GM12878 (cell line): ENCODE results near the gene LSAMP. TPM values are rescaled to one million over a fixed set of nuclear protein-coding genes. Genes with fewer than 3 reads are reported as not detected.

Experiments used
- ATAC-seq: fragments of 200-7000 bp; cut with Tn5 transposase; 3 replicates; pipeline ENCODE4 v1.9.1; 2020; ENCODE audit warnings: mild to moderate bottlenecking, moderate library complexity
- BruUV-seq: library from RNA; stranded (reverse); fragments of 400-500 nt; replicated peaks from 2 replicates; lab custom pipeline; 2021; lab: Mats Ljungman, UMichigan
- CTCF ChIA-PET: fragments of 300-600 bp; sonication (Branson Sonifier 250); formaldehyde crosslinking; extraction: SDS; loops from one replicate; lab custom pipeline; 2021; ENCODE audit warnings: inconsistent platforms; lab: Yijun Ruan, JAX
- POLR2A ChIA-PET: fragments of 350-600 bp; formaldehyde crosslinking; extraction: SDS; loops from one replicate; lab custom pipeline; 2021; ENCODE audit warnings: inconsistent platforms; lab: Charles Lee
- RAD21 ChIA-PET: fragments of 300-600 bp; sonication (Branson Sonifier 250); formaldehyde crosslinking; loops from one replicate; lab custom pipeline; 2023; ENCODE audit warnings: antibody characterized with exemption; ENCODE audit not compliant: unreplicated experiment; lab: Charles Lee
- SMC1A ChIA-PET: fragments of 300-600 bp; sonication (Branson Sonifier 250); formaldehyde crosslinking; loops from one replicate; lab custom pipeline; 2023; ENCODE audit not compliant: unreplicated experiment, uncharacterized antibody; lab: Charles Lee
- DNase-seq: peaks from one replicate; pipeline ENCODE4 v3.0.0-alpha.2; 2011; ENCODE audit warnings: low read depth, low spot score
- FAIRE-seq: peaks from 3 replicates; lab custom pipeline; 2011; peaks lifted over from hg19 to GRCh38; lab: Jason Lieb, UNC
- H2AFZ ChIP-seq: 2 replicates; pipeline ENCODE4 v1.6.0; 2011; ENCODE audit warnings: low read depth, low read length, control low read depth; ENCODE audit not compliant: control insufficient read depth
- H3K27ac ChIP-seq: 2 replicates; pipeline ENCODE4 v1.5.1; 2011; ENCODE audit warnings: control low read depth; ENCODE audit not compliant: control insufficient read depth, insufficient read depth
- H3K27me3 ChIP-seq, 2 experiments: replicated peaks in 1 of 2; 2 replicates each; pipeline versions ENCODE4 v1.6.0 to v1.6.1; 2011; ENCODE audit warnings: low read length in 1 of 2; ENCODE audit not compliant: control insufficient read depth in 2 of 2, insufficient read depth in 2 of 2
- H3K36me3 ChIP-seq, 2 experiments: 2 replicates each; pipeline ENCODE4 v1.5.1; 2011; ENCODE audit warnings: low read length in 1 of 2; ENCODE audit not compliant: control insufficient read depth in 2 of 2, insufficient read depth in 2 of 2
- H3K4me1 ChIP-seq: 2 replicates; pipeline ENCODE4 v1.6.1; 2011; ENCODE audit warnings: mild to moderate bottlenecking, low read length, moderate library complexity, mixed read lengths; ENCODE audit not compliant: control insufficient read depth, insufficient read depth
- H3K4me2 ChIP-seq: 2 replicates; pipeline ENCODE4 v1.6.0; 2011; ENCODE audit warnings: control low read depth; ENCODE audit not compliant: control insufficient read depth, insufficient read depth
- H3K4me3 ChIP-seq: fragments of 200-600 bp; sonication (generic); 2 replicates; pipeline ENCODE4 v1.5.1; 2016
- H3K79me2 ChIP-seq: 2 replicates; pipeline ENCODE4 v1.6.0; 2011; ENCODE audit warnings: low read length; ENCODE audit not compliant: control insufficient read depth, insufficient read depth
- H3K9ac ChIP-seq: 2 replicates; pipeline ENCODE4 v1.8.0; 2011; ENCODE audit warnings: low read length, control low read depth, mixed read lengths; ENCODE audit not compliant: control insufficient read depth, insufficient read depth
- H3K9me3 ChIP-seq: replicated peaks from 3 replicates; pipeline ENCODE4 v1.5.1; 2011; ENCODE audit warnings: mild to moderate bottlenecking, low read length; ENCODE audit not compliant: control insufficient read depth, insufficient read depth
- H4K20me1 ChIP-seq: 2 replicates; pipeline ENCODE4 v1.6.0; 2011; ENCODE audit not compliant: control insufficient read depth, insufficient read depth
- BMI1 ChIP-seq: fragments of 450-650 bp; IDR thresholded peaks from 2 replicates; pipeline ENCODE4 v1.6.1; 2016; ENCODE audit warnings: mild to moderate bottlenecking, moderate library complexity, borderline replicate concordance
- CEBPB ChIP-seq, 2 experiments: fragments of 150-350 bp in 1 of 2; IDR thresholded peaks; 2 replicates each; pipeline ENCODE4 v1.6.1; 2012 to 2014; ENCODE audit warnings: low read depth in 2 of 2, low read length in 2 of 2, borderline replicate concordance in 1 of 2, inconsistent platforms in 1 of 2
- CHD4 ChIP-seq: fragments of 200-600 bp; sonication (generic); IDR thresholded peaks from 2 replicates; pipeline ENCODE4 v1.6.1; 2016; ENCODE audit warnings: mild to moderate bottlenecking
- EP300 ChIP-seq, 2 experiments: fragments of 150-350 bp in 1 of 2; IDR thresholded peaks; 2 replicates each; pipeline ENCODE4 v1.6.1; 2011 to 2012; ENCODE audit warnings: low read depth in 2 of 2, low read length in 2 of 2, borderline replicate concordance in 1 of 2, improper control_type of control experiment in 1 of 2, inconsistent platforms in 1 of 2; ENCODE audit not compliant: control insufficient read depth in 1 of 2
- FOXM1 ChIP-seq: IDR thresholded peaks from 2 replicates; pipeline ENCODE4 v1.6.1; 2012; ENCODE audit warnings: low read depth, mild to moderate bottlenecking, inconsistent platforms, low read length, moderate library complexity
- HDAC2 ChIP-seq: fragments of 200-600 bp; sonication (generic); IDR thresholded peaks from 2 replicates; pipeline ENCODE4 v1.6.1; 2017
- HDAC6 ChIP-seq: fragments of 200-600 bp; sonication (generic); IDR thresholded peaks from one replicate; pipeline ENCODE4 v1.8.0; 2017; ENCODE audit warnings: antibody characterized with exemption; ENCODE audit not compliant: unreplicated experiment
- IKZF2 ChIP-seq, 2 experiments: fragments of 450-650 bp; IDR thresholded peaks; 2 replicates each; pipeline ENCODE4 v1.6.1; 2017; ENCODE audit warnings: mild to moderate bottlenecking in 2 of 2, moderate library complexity in 2 of 2
- KAT2A ChIP-seq: conservative IDR thresholded peaks from 2 replicates; pipeline ENCODE4 v1.6.1; 2011; ENCODE audit warnings: low read depth, low read length; ENCODE audit not compliant: control insufficient read depth
- KLF5 ChIP-seq: fragments of 450-650 bp; IDR thresholded peaks from 2 replicates; pipeline ENCODE4 v1.6.1; 2014; ENCODE audit warnings: mild to moderate bottlenecking; ENCODE audit not compliant: partially characterized antibody
- MXI1 ChIP-seq: fragments of 150-350 bp; IDR thresholded peaks from 2 replicates; pipeline ENCODE4 v1.6.1; 2011; ENCODE audit warnings: low read depth, mild to moderate bottlenecking, inconsistent platforms, low read length, improper control_type of control experiment
- PKNOX1 ChIP-seq: fragments of 450-650 bp; IDR thresholded peaks from 2 replicates; pipeline ENCODE4 v1.6.1; 2016; ENCODE audit warnings: mild to moderate bottlenecking
- RB1 ChIP-seq: fragments of 450-650 bp; formaldehyde crosslinking; IDR thresholded peaks from 2 replicates; pipeline ENCODE4 v1.6.1; 2017; ENCODE audit warnings: mild to moderate bottlenecking, borderline replicate concordance
- REST ChIP-seq: IDR thresholded peaks from 2 replicates; pipeline ENCODE4 v1.6.1; 2012; ENCODE audit warnings: mild to moderate bottlenecking, low read depth, low read length
- SP1 ChIP-seq: IDR thresholded peaks from one replicate; pipeline ENCODE4 v1.6.1; 2011; ENCODE audit warnings: low read depth, low read length
- TARDBP ChIP-seq: IDR thresholded peaks from 2 replicates; pipeline ENCODE4 v1.6.1; 2016; ENCODE audit warnings: borderline replicate concordance
- ZNF384 ChIP-seq: IDR thresholded peaks from 2 replicates; pipeline ENCODE4 v1.6.1; 2012; ENCODE audit warnings: low read depth, mild to moderate bottlenecking, low read length, improper control_type of control experiment, borderline replicate concordance
- WGBS: methylation state at CpG from one replicate; pipeline ENCODE4 v1.1.6; 2016; ENCODE audit warnings: low lambda C conversion rate; ENCODE audit not compliant: insufficient replicate concordance, insufficient coverage; ENCODE audit errors: missing lambda C conversion rate; 5-methylcytosine and 5-hydroxymethylcytosine counted together
- in situ Hi-C: fragments of 300-500 bp; cut with MboI; formaldehyde crosslinking; loops from 9 replicates; pipeline ENCODE4 v1.14.3; 2018; ENCODE audit warnings: mixed read lengths
- intact Hi-C: fragments of 100-400 bp; cut with micrococcal nuclease; formaldehyde crosslinking; loops from one replicate; pipeline ENCODE4 v1.14.2; 2022; ENCODE audit not compliant: unreplicated experiment
- polyA plus RNA-seq, 11 experiments: library from polyadenylated mRNA; depleted of rRNA in 4 of 11; unstranded in 6 of 11; stranded (reverse) in 5 of 11; fragments of >200 nt; fragmentation: Nextera tagmentation in 4 of 11; fragmentation: Illumina TruSeq in 1 of 11; extraction: Ambion mirVana in 4 of 11; extraction: Trizol in 1 of 11; gene quantifications; 1 replicate in 1 of 11; 2 replicates in 10 of 11; pipeline versions ENCODE4 v1.2.1 to v1.2.3, GENCODE V29; 2011 to 2016; ENCODE audit warnings: inconsistent platforms in 2 of 11, missing spikeins in 2 of 11, low read depth in 1 of 11
- total RNA-seq, 4 experiments: library from RNA; depleted of rRNA in 3 of 4; stranded (reverse); fragments of >200 nt in 3 of 4; fragmentation: Illumina TruSeq in 1 of 4; extraction: Trizol in 1 of 4; gene quantifications; 2 replicates each; pipeline versions ENCODE4 v1.2.1 to v1.2.3, GENCODE V29; 2013 to 2021

LSAMP gene
- total and polyA plus RNA-seq, 10 of the 15 experiments (the other 5 are each of a cell fraction or from before 2014, with no cell fraction given), result 2.0 to 12.7 (median 6.5) TPM

GRCh38 chr3:116413319-116413718 lies 32.0 kb downstream of the LSAMP start:
- H4K20me1 ChIP-seq, result no peaks in the 10 kb centered on the region
- DNase-seq (no peak), FAIRE-seq (no peak)
- in situ Hi-C loops (no loop called here), intact Hi-C loops (no loop called here)
- H3K27ac ChIP-seq, result no peak overlapping the region
- no peak overlapping the region for H3K9ac ChIP-seq
- H3K4me2 ChIP-seq, result no peak overlapping the region
- no peaks in the 10 kb centered on the region for H3K4me1 ChIP-seq
- H3K27me3 ChIP-seq, result no peaks in the 10 kb centered on the region
- no peaks in the 10 kb centered on the region for H3K79me2 ChIP-seq
- ChIA-PET CTCF (no interaction called here), POLR2A (no interaction called here), RAD21 (no interaction called here)
- BruUV-seq, result no TSS peak
- H3K9me3 ChIP-seq, result no peaks in the 10 kb centered on the region
- WGBS, result 3% methylated on average over 2 of the region's 2 CpGs
- TF ChIP-seq BMI1, result no peak
- no peak for TF ChIP-seq KAT2A
- no peak for TF ChIP-seq CEBPB (IDR thresholded peaks at IDR 0.05; ENCODE audit: borderline replicate concordance in 1 of 2, low read depth in 2 of 2, low read length in 2 of 2)
- TF ChIP-seq FOXM1, result no peak
- no peak for TF ChIP-seq EP300 (IDR thresholded peaks at IDR 0.05; ENCODE audit: borderline replicate concordance in 1 of 2, control insufficient read depth in 1 of 2, low read depth in 2 of 2, low read length in 2 of 2)
- no peak for TF ChIP-seq CHD4
- TF ChIP-seq KLF5, result no peak
- TF ChIP-seq TARDBP, result no peak
- TF ChIP-seq HDAC2, result no peak
- TF ChIP-seq HDAC6, result no peak
- TF ChIP-seq REST, result no peak
- TF ChIP-seq PKNOX1, result no peak
- TF ChIP-seq SP1, result no peak
- no peak for TF ChIP-seq ZNF384
- TF ChIP-seq RB1, result no peak
- no peak for TF ChIP-seq IKZF2 (IDR thresholded peaks at IDR 0.05)
- TF ChIP-seq MXI1, result no peak
- TF ChIP-seq, all 136 proteins: peak for 0
- SMC1A ChIA-PET, result interaction anchor here (1.0 kb wide), 1 partner anchor 38 kb away, joined by 3 read pairs; no protein-coding TSS in a partner anchor
- H3K4me3 ChIP-seq, result no peak overlapping the region
- ATAC-seq, result peak; percentile 57
- no peaks in the 10 kb centered on the region for H3K36me3 ChIP-seq
- no peak overlapping the region for H2AFZ ChIP-seq
